ENCODE data around the gene MYBL2. TPM values are rescaled to one million over a fixed set of nuclear protein-coding genes. Genes with fewer than 3 reads are reported as not detected.

Gene MYBL2
- total RNA-seq, 1 donor from 2014 or later, result 1.7 TPM

- TF ChIP-seq CTCF (IDR thresholded peaks at IDR 0.05) (no peak), POLR2A (IDR thresholded peaks at IDR 0.05) (no peak)
- intact Hi-C loops (cut with DNase I), result no loop called here
- Histone ChIP-seq H3K27ac (no peak overlapping the region), H3K27me3 (peaks cover 5% of the 10 kb centered on the region), H3K4me1 (peaks cover 8% of the 10 kb centered on the region), H3K9me3 (no peaks in the 10 kb centered on the region), H3K4me3 (no peak overlapping the region), H3K36me3 (no peaks in the 10 kb centered on the region)
- no peak for DNase-seq (ENCODE audit: extremely low spot score in 2 of 2)
These were observed 3.8 kb upstream of the MYBL2 start for GRCh38 chr20:43662943-43663655.

GRCh38 chr20:43665466-43666176, 1.3 kb upstream of the MYBL2 start:
- Histone ChIP-seq H3K9me3 (no peaks in the 10 kb centered on the region), H3K27me3 (peaks cover 5% of the 10 kb centered on the region), H3K4me1 (peaks cover 8% of the 10 kb centered on the region), H3K4me3 (no peak overlapping the region), H3K36me3 (no peaks in the 10 kb centered on the region), H3K27ac (no peak overlapping the region)
- no peak for DNase-seq (ENCODE audit: extremely low spot score in 2 of 2)
- intact Hi-C loops (cut with DNase I), result no loop called here
- no peak for TF ChIP-seq POLR2AphosphoS5 (IDR thresholded peaks at IDR 0.05; ENCODE audit: insufficient read depth in 1 of 2, low read depth in 1 of 2)
- no peak for TF ChIP-seq CTCF (IDR thresholded peaks at IDR 0.05)
- TF ChIP-seq POLR2A (IDR thresholded peaks at IDR 0.05), result no peak

- H3K27ac ChIP-seq, result no peak overlapping the region
- H3K36me3 ChIP-seq, result no peaks in the 10 kb centered on the region
- peak overlapping the region; percentile 28 to 39 for H3K4me3 ChIP-seq
- peaks cover 5% of the 10 kb centered on the region for H3K27me3 ChIP-seq
- intact Hi-C loops (cut with DNase I), result no loop called here
- H3K4me1 ChIP-seq, result peaks cover 8% of the 10 kb centered on the region
- no peak for TF ChIP-seq CTCF (IDR thresholded peaks at IDR 0.05)
- no peak for DNase-seq (ENCODE audit: extremely low spot score in 2 of 2)
- no peaks in the 10 kb centered on the region for H3K9me3 ChIP-seq
These were observed 623 bp downstream of the MYBL2 start for GRCh38 chr20:43667341-43668132.

GRCh38 chr20:43669332-43669731, 2.4 kb downstream of the MYBL2 start:
- TF ChIP-seq POLR2AphosphoS5 (IDR thresholded peaks at IDR 0.05; ENCODE audit: insufficient read depth in 1 of 2, low read depth in 1 of 2), result no peak
- no peak for TF ChIP-seq CTCF (IDR thresholded peaks at IDR 0.05)
- no peak for TF ChIP-seq POLR2A (IDR thresholded peaks at IDR 0.05)
- intact Hi-C loops (cut with DNase I), result no loop called here
- peaks cover 5% of the 10 kb centered on the region for H3K27me3 ChIP-seq
- no peaks in the 10 kb centered on the region for H3K36me3 ChIP-seq
- peaks cover 8% of the 10 kb centered on the region for H3K4me1 ChIP-seq
- H3K9me3 ChIP-seq, result no peaks in the 10 kb centered on the region
- DNase-seq (ENCODE audit: extremely low spot score in 2 of 2), result no peak
- H3K4me3 ChIP-seq, result no peak overlapping the region
- H3K27ac ChIP-seq, result no peak overlapping the region
